ENCODE data around the gene MAEA. TPM values are rescaled to one million over a fixed set of nuclear protein-coding genes. Genes with fewer than 3 reads are reported as not detected.
"Not testable (repeated sequence)": the region's sequence is repeated elsewhere in the genome, so short reads cannot be mapped to it uniquely, and the experiment has no call there.

MAEA gene
- total RNA-seq, 1 donor from 2014 or later = 24.5 TPM

GRCh38 chr4:1321486-1321885 is 31.8 kb downstream of the MAEA start:
- Histone ChIP-seq H3K9me3 (ENCODE audit: control insufficient read depth in 3 of 3, low read length in 3 of 3) (no peaks in the 10 kb centered on the region), H3K4me3 (ENCODE audit: low read length in 3 of 3) (no peak overlapping the region), H3K9ac (ENCODE audit: low read depth in 1 of 3, low read length in 3 of 3) (no peak overlapping the region), H3K27me3 (ENCODE audit: control insufficient read depth in 3 of 3, insufficient read depth in 3 of 3, low read length in 3 of 3) (no peaks in the 10 kb centered on the region), H3K4me1 (ENCODE audit: control insufficient read depth in 3 of 3, insufficient read depth in 3 of 3, low read length in 3 of 3) (peaks cover 5 to 11% (median 9%) of the 10 kb centered on the region in 3 donors), H3K36me3 (ENCODE audit: control insufficient read depth in 3 of 3, insufficient read depth in 3 of 3, low read length in 3 of 3) (peaks cover 32 to 43% (median 39%) of the 10 kb centered on the region in 3 donors), H3K27ac (ENCODE audit: low read depth, low read length) (no peak overlapping the region)

GRCh38 chr4:1321946-1322650 is 32.4 kb downstream of the MAEA start:
- Histone ChIP-seq H3K9me3 (ENCODE audit: control insufficient read depth in 3 of 3, low read length in 3 of 3) (no peaks in the 10 kb centered on the region), H3K4me1 (ENCODE audit: control insufficient read depth in 3 of 3, insufficient read depth in 3 of 3, low read length in 3 of 3) (peaks cover 5 to 11% (median 9%) of the 10 kb centered on the region in 3 donors), H3K27me3 (ENCODE audit: control insufficient read depth in 3 of 3, insufficient read depth in 3 of 3, low read length in 3 of 3) (no peaks in the 10 kb centered on the region), H3K27ac (ENCODE audit: low read depth, low read length) (no peak overlapping the region), H3K36me3 (ENCODE audit: control insufficient read depth in 3 of 3, insufficient read depth in 3 of 3, low read length in 3 of 3) (peaks cover 31 to 41% (median 38%) of the 10 kb centered on the region in 3 donors), H3K9ac (ENCODE audit: low read depth in 1 of 3, low read length in 3 of 3) (peak overlapping the region in 1 of 3 donors; percentile 25), H3K4me3 (ENCODE audit: low read length in 3 of 3) (no peak overlapping the region)

DNA sequence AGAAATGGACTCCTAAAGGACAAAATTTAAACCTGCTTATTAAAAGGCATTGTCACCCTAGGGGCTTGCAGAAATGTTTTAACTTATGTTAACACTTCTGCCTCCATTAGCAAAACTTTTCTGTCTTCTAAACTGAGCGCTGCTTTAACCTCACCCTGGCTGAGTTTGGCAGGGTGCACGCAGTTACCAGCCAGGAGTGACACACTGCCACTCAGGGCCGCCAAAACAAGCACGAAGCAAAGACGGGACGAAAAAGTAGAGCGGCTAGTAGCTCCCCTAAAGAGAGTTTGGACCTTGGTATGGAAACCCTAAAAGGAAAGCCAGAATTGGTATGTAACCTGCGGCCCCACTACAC is 33.6 kb downstream of the MAEA start:
- Histone ChIP-seq H3K4me1 (ENCODE audit: control insufficient read depth in 3 of 3, insufficient read depth in 3 of 3, low read length in 3 of 3) (peaks cover 5 to 11% (median 9%) of the 10 kb centered on the region in 3 donors), H3K36me3 (ENCODE audit: control insufficient read depth in 3 of 3, insufficient read depth in 3 of 3, low read length in 3 of 3) (peaks cover 29 to 40% (median 32%) of the 10 kb centered on the region in 3 donors), H3K27me3 (ENCODE audit: control insufficient read depth in 3 of 3, insufficient read depth in 3 of 3, low read length in 3 of 3) (no peaks in the 10 kb centered on the region), H3K4me3 (ENCODE audit: low read length in 3 of 3) (no peak overlapping the region), H3K9me3 (ENCODE audit: control insufficient read depth in 3 of 3, low read length in 3 of 3) (no peaks in the 10 kb centered on the region), H3K9ac (ENCODE audit: low read depth in 1 of 3, low read length in 3 of 3) (no peak overlapping the region), H3K27ac (ENCODE audit: low read depth, low read length) (no peak overlapping the region)

- H3K9ac ChIP-seq (ENCODE audit: low read depth in 1 of 3, low read length in 3 of 3) = no peak overlapping the region
Measured at GRCh38 chr4:1323635-1324442, 34.1 kb downstream of the MAEA start.

GRCh38 chr4:1324443-1325175 is 34.9 kb downstream of the MAEA start:
- H3K36me3 ChIP-seq (ENCODE audit: control insufficient read depth in 3 of 3, insufficient read depth in 3 of 3, low read length in 3 of 3) = peaks cover 27 to 46% (median 32%) of the 10 kb centered on the region in 3 donors
- H3K27ac ChIP-seq (ENCODE audit: low read depth, low read length); H3K27me3 ChIP-seq (ENCODE audit: control insufficient read depth in 3 of 3, insufficient read depth in 3 of 3, low read length in 3 of 3); H3K9ac ChIP-seq (ENCODE audit: low read depth in 1 of 3, low read length in 3 of 3); H3K9me3 ChIP-seq (ENCODE audit: control insufficient read depth in 3 of 3, low read length in 3 of 3); H3K4me3 ChIP-seq (ENCODE audit: low read length in 3 of 3): not testable (repeated sequence)
- peaks cover 5 to 14% (median 10%) of the 10 kb centered on the region in 3 donors for H3K4me1 ChIP-seq (ENCODE audit: control insufficient read depth in 3 of 3, insufficient read depth in 3 of 3, low read length in 3 of 3)

More at GRCh38 chr4:1323635-1324442, 34.1 kb downstream of the MAEA start:
- Histone ChIP-seq H3K4me3 (ENCODE audit: low read length in 3 of 3) (no peak overlapping the region), H3K36me3 (ENCODE audit: control insufficient read depth in 3 of 3, insufficient read depth in 3 of 3, low read length in 3 of 3) (peaks cover 28 to 40% (median 33%) of the 10 kb centered on the region in 3 donors), H3K27ac (ENCODE audit: low read depth, low read length) (no peak overlapping the region), H3K27me3 (ENCODE audit: control insufficient read depth in 3 of 3, insufficient read depth in 3 of 3, low read length in 3 of 3) (no peaks in the 10 kb centered on the region), H3K4me1 (ENCODE audit: control insufficient read depth in 3 of 3, insufficient read depth in 3 of 3, low read length in 3 of 3) (peaks cover 5 to 9% (median 9%) of the 10 kb centered on the region in 3 donors), H3K9me3 (ENCODE audit: control insufficient read depth in 3 of 3, low read length in 3 of 3) (no peaks in the 10 kb centered on the region)

DNA sequence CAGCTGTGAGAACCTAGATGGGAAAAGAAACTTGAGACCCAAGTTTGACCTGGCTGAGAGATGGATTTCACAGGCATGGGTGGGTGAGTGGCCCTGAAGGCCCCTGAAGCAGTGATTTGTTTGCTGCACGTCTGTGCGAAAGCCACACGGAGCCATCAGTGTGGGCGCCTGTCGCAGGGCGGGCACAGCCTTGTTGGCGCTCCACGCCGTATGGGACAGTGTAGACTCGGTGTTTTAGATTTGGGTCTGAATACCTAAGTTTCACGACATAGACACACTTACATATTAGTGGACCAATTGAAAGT is 35.4 kb downstream of the MAEA start:
- Histone ChIP-seq H3K9me3 (ENCODE audit: control insufficient read depth in 3 of 3, low read length in 3 of 3) (no peaks in the 10 kb centered on the region), H3K36me3 (ENCODE audit: control insufficient read depth in 3 of 3, insufficient read depth in 3 of 3, low read length in 3 of 3) (peaks cover 27 to 47% (median 32%) of the 10 kb centered on the region in 3 donors), H3K27ac (ENCODE audit: low read depth, low read length) (no peak overlapping the region), H3K4me3 (ENCODE audit: low read length in 3 of 3) (no peak overlapping the region), H3K27me3 (ENCODE audit: control insufficient read depth in 3 of 3, insufficient read depth in 3 of 3, low read length in 3 of 3) (no peaks in the 10 kb centered on the region), H3K9ac (ENCODE audit: low read depth in 1 of 3, low read length in 3 of 3) (no peak overlapping the region), H3K4me1 (ENCODE audit: control insufficient read depth in 3 of 3, insufficient read depth in 3 of 3, low read length in 3 of 3) (peaks cover 5 to 19% (median 13%) of the 10 kb centered on the region in 3 donors)

DNA sequence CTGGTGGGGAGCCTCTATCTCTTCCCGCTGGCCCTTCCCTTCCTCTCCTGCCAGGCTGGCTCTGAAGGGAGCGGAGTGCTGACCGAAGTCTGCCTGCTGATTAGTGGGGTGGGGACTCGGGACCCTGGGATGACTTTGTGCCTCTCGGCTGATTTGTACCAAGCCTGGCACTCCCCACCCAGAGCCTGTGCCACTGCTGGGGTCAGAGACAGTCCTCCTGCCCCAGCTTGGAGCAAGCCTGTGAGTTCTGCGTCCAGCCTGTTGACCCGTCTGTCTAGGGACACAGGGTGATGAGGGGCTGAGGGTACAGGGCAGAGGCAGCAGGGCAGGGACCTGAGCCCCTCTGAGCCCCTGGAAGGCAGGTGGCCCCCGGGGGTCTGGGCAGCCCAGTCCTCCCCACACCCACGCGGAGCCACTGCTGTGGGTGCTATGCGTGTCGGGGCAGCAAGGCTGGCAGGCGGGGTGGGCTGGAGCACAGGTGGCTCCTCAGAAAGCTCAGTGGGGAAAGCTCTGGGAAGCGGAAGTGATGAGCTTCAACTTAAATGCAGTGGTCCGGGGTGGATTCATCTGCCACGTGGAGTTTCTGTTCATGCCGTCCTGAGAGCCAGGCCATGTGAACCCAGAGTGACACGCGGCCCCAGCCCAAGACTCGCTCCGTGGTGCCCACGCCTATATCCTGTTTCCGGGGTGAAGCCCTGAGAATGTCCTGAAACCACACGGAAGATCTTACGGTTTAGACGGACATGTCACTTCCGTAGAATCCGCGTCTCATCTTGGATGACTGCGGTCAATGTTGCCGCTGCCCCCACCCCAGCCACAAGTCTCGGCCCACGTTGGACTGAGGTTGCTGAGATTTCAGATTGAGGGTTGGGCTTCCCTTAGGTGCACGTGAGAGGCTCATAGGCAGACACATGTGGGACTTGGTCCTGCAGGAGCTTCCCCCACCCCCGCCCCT is 36.3 kb downstream of the MAEA start:
- H3K36me3 ChIP-seq (ENCODE audit: control insufficient read depth in 3 of 3, insufficient read depth in 3 of 3, low read length in 3 of 3) = peaks cover 27 to 47% (median 32%) of the 10 kb centered on the region in 3 donors
- H3K4me3 ChIP-seq (ENCODE audit: low read length in 3 of 3) = no peak overlapping the region
- H3K4me1 ChIP-seq (ENCODE audit: control insufficient read depth in 3 of 3, insufficient read depth in 3 of 3, low read length in 3 of 3) = peaks cover 6 to 26% (median 13%) of the 10 kb centered on the region in 3 donors
- H3K9me3 ChIP-seq (ENCODE audit: control insufficient read depth in 3 of 3, low read length in 3 of 3) = no peaks in the 10 kb centered on the region
- no peak overlapping the region for H3K27ac ChIP-seq (ENCODE audit: low read depth, low read length)
- no peak overlapping the region for H3K9ac ChIP-seq (ENCODE audit: low read depth in 1 of 3, low read length in 3 of 3)
- no peaks in the 10 kb centered on the region for H3K27me3 ChIP-seq (ENCODE audit: control insufficient read depth in 3 of 3, insufficient read depth in 3 of 3, low read length in 3 of 3)

GRCh38 chr4:1326751-1327525 is 37.2 kb downstream of the MAEA start:
- H3K9ac ChIP-seq (ENCODE audit: low read depth in 1 of 3, low read length in 3 of 3) = no peak overlapping the region
- peaks cover 11 to 35% (median 16%) of the 10 kb centered on the region in 3 donors for H3K4me1 ChIP-seq (ENCODE audit: control insufficient read depth in 3 of 3, insufficient read depth in 3 of 3, low read length in 3 of 3)
- H3K27me3 ChIP-seq (ENCODE audit: control insufficient read depth in 3 of 3, insufficient read depth in 3 of 3, low read length in 3 of 3) = no peaks in the 10 kb centered on the region
- peaks cover 27 to 50% (median 32%) of the 10 kb centered on the region in 3 donors for H3K36me3 ChIP-seq (ENCODE audit: control insufficient read depth in 3 of 3, insufficient read depth in 3 of 3, low read length in 3 of 3)
- no peak overlapping the region for H3K4me3 ChIP-seq (ENCODE audit: low read length in 3 of 3)
- H3K27ac ChIP-seq (ENCODE audit: low read depth, low read length) = no peak overlapping the region
- no peaks in the 10 kb centered on the region for H3K9me3 ChIP-seq (ENCODE audit: control insufficient read depth in 3 of 3, low read length in 3 of 3)

Measured in skeletal muscle tissue (tissue), 4 donors.